H9 (cell line): ENCODE measurements around the gene BRD8. TPM values are rescaled to one million over a fixed set of nuclear protein-coding genes. Genes with fewer than 3 reads are reported as not detected.

ENCODE experiments used
- DNase-seq: peaks from one replicate; pipeline ENCODE4 v3.0.0-alpha.2; 2017
- H2AFZ ChIP-seq: one replicate; pipeline ENCODE4 v1.6.1; 2013; ENCODE audit warnings: mild to moderate bottlenecking, low read length, control low read depth, moderate library complexity
- H2AK5ac ChIP-seq: 2 replicates; pipeline ENCODE4 v1.6.1; 2013; ENCODE audit warnings: low read length, control low read depth, mixed read lengths; ENCODE audit not compliant: insufficient read length
- H2BK120ac ChIP-seq: one replicate; pipeline ENCODE4 v1.6.1; 2013; ENCODE audit warnings: low read depth, mild to moderate bottlenecking, low read length, control low read depth, inconsistent platforms; ENCODE audit not compliant: poor library complexity, severe bottlenecking
- H2BK12ac ChIP-seq: 2 replicates; pipeline ENCODE4 v1.6.1; 2013; ENCODE audit warnings: low read length, control low read depth, mixed read lengths, low read depth; ENCODE audit not compliant: insufficient read length
- H2BK15ac ChIP-seq: 2 replicates; pipeline ENCODE4 v1.6.1; 2013; ENCODE audit warnings: low read depth, low read length, control low read depth
- H2BK20ac ChIP-seq: one replicate; pipeline ENCODE4 v1.6.1; 2013; ENCODE audit warnings: low read depth, mild to moderate bottlenecking, low read length, control low read depth, inconsistent platforms; ENCODE audit not compliant: poor library complexity, severe bottlenecking
- H2BK5ac ChIP-seq: 2 replicates; pipeline ENCODE4 v1.6.1; 2013; ENCODE audit warnings: low read length, control low read depth, mixed read lengths; ENCODE audit not compliant: insufficient read length
- H3K14ac ChIP-seq: 2 replicates; pipeline ENCODE4 v1.6.1; 2013; ENCODE audit warnings: low read length, control low read depth; ENCODE audit not compliant: insufficient read depth
- H3K18ac ChIP-seq: 2 replicates; pipeline ENCODE4 v1.6.1; 2013; ENCODE audit warnings: low read depth, mild to moderate bottlenecking, mixed read lengths, low read length, control low read depth; ENCODE audit not compliant: insufficient read length
- H3K23ac ChIP-seq: 2 replicates; pipeline ENCODE4 v1.6.1; 2013; ENCODE audit warnings: low read length, control low read depth, mixed read lengths, low read depth; ENCODE audit not compliant: insufficient read length
- H3K23me2 ChIP-seq: 2 replicates; pipeline ENCODE4 v1.6.1; 2013; ENCODE audit warnings: low read depth, mild to moderate bottlenecking, mixed read lengths, low read length, control low read depth; ENCODE audit not compliant: insufficient read length, poor library complexity, severe bottlenecking
- H3K27ac ChIP-seq: 2 replicates; pipeline ENCODE4 v1.5.1; 2013; ENCODE audit warnings: low read length, control low read depth, mixed read lengths, low read depth; ENCODE audit not compliant: insufficient read length
- H3K27me3 ChIP-seq: 2 replicates; pipeline ENCODE4 v1.6.1; 2013; ENCODE audit warnings: low read length, control low read depth, inconsistent platforms; ENCODE audit not compliant: insufficient read depth
- H3K4ac ChIP-seq: 2 replicates; pipeline ENCODE4 v1.6.1; 2013; ENCODE audit warnings: low read depth, mild to moderate bottlenecking, control low read depth, inconsistent platforms, low read length, moderate library complexity
- H3K4me1 ChIP-seq: 2 replicates; pipeline ENCODE4 v1.6.1; 2013; ENCODE audit warnings: low read length, control low read depth, inconsistent platforms; ENCODE audit not compliant: insufficient read depth
- H3K4me2 ChIP-seq: 2 replicates; pipeline ENCODE4 v1.6.1; 2013; ENCODE audit warnings: low read length, control low read depth, mixed read lengths; ENCODE audit not compliant: insufficient read length, insufficient read depth
- H3K56ac ChIP-seq: 2 replicates; pipeline ENCODE4 v1.6.1; 2013; ENCODE audit warnings: low read depth, mild to moderate bottlenecking, mixed read lengths, low read length, control low read depth; ENCODE audit not compliant: insufficient read length
- H3K79me1 ChIP-seq: 2 replicates; pipeline ENCODE4 v1.6.1; 2013; ENCODE audit warnings: low read depth, mild to moderate bottlenecking, moderate library complexity, low read length, control low read depth, inconsistent platforms; ENCODE audit not compliant: insufficient read depth, poor library complexity, severe bottlenecking
- H3K79me2 ChIP-seq: 2 replicates; pipeline ENCODE4 v1.6.1; 2013; ENCODE audit warnings: low read length, control low read depth, inconsistent platforms; ENCODE audit not compliant: insufficient read depth
- H3K9ac ChIP-seq: 2 replicates; pipeline ENCODE4 v1.6.1; 2013; ENCODE audit warnings: low read length, control low read depth, mixed read lengths; ENCODE audit not compliant: insufficient read length; ENCODE audit errors: extremely low read depth
- H3K9me3 ChIP-seq: one replicate; pipeline ENCODE4 v1.6.1; 2013; ENCODE audit warnings: low read depth, low read length, inconsistent platforms; ENCODE audit not compliant: control insufficient read depth
- H3T11ph ChIP-seq: one replicate; pipeline ENCODE4 v1.6.1; 2013; ENCODE audit warnings: mild to moderate bottlenecking, low read length, control low read depth, inconsistent platforms
- H4K20me1 ChIP-seq: one replicate; pipeline ENCODE4 v1.6.1; 2013; ENCODE audit not compliant: control insufficient read depth, insufficient read length, insufficient read depth
- H4K5ac ChIP-seq: 2 replicates; pipeline ENCODE4 v1.6.1; 2013; ENCODE audit warnings: low read depth, mild to moderate bottlenecking, mixed read lengths, low read length, control low read depth; ENCODE audit not compliant: insufficient read length
- H4K8ac ChIP-seq: replicated peaks from 2 replicates; pipeline ENCODE4 v1.6.1; 2013; ENCODE audit warnings: low read length, control low read depth, mixed read lengths, low read depth; ENCODE audit not compliant: insufficient read length
- H4K91ac ChIP-seq: 2 replicates; pipeline ENCODE4 v1.6.1; 2013; ENCODE audit warnings: low read depth, mild to moderate bottlenecking, moderate library complexity, mixed read lengths, low read length, control low read depth; ENCODE audit not compliant: insufficient read length
- H3K27ac Mint-ChIP-seq, 3 experiments: 2 replicates in 2 of 3; 3 replicates in 1 of 3; pipeline ENCODE4 v1.8.0; 2020 to 2021; ENCODE audit warnings: mixed read lengths in 3 of 3, mild to moderate bottlenecking in 1 of 3, moderate library complexity in 1 of 3
- H3K27me3 Mint-ChIP-seq: 2 replicates; pipeline ENCODE4 v1.8.0; 2021; ENCODE audit warnings: low read depth, mild to moderate bottlenecking, moderate library complexity, mixed read lengths
- H3K36me3 Mint-ChIP-seq, 3 experiments: 2 replicates in 2 of 3; 3 replicates in 1 of 3; pipeline ENCODE4 v1.8.0; 2020 to 2021; ENCODE audit warnings: low read depth in 3 of 3, mixed read lengths in 3 of 3; ENCODE audit not compliant: insufficient read depth in 1 of 3
- H3K4me1 Mint-ChIP-seq, 2 experiments: 2 replicates each; pipeline ENCODE4 v1.8.0; 2020; ENCODE audit warnings: mixed read lengths in 2 of 2
- H3K4me3 Mint-ChIP-seq, 2 experiments: 2 replicates in 1 of 2; 3 replicates in 1 of 2; pipeline ENCODE4 v1.8.0; 2020 to 2021; ENCODE audit warnings: mild to moderate bottlenecking in 2 of 2, mixed read lengths in 2 of 2, moderate library complexity in 1 of 2
- H3K9me3 Mint-ChIP-seq, 2 experiments: 2 replicates in 1 of 2; 3 replicates in 1 of 2; pipeline ENCODE4 v1.8.0; 2020; ENCODE audit warnings: mild to moderate bottlenecking in 2 of 2, mixed read lengths in 2 of 2, moderate library complexity in 1 of 2
- CTCF ChIP-seq: fragments of 200-600 bp; sonication (generic); conservative IDR thresholded peaks from 3 replicates; pipeline ENCODE4 v1.8.0; 2021; ENCODE audit warnings: antibody characterized with exemption, mild to moderate bottlenecking
- whole genome bisulfite sequencing: extraction: QIAGEN DNeasy Blood & Tissue Kit; methylation state at CpG from one replicate; pipeline ENCODE4 v1.1.7; 2013; ENCODE audit warnings: missing lambda C conversion rate, low lambda C conversion rate, mixed read lengths; ENCODE audit not compliant: insufficient read length; ENCODE audit errors: extremely low coverage; 5-methylcytosine and 5-hydroxymethylcytosine counted together
- total RNA-seq: library from RNA; stranded (reverse); gene quantifications from 2 replicates; pipeline ENCODE4 v1.2.1, GENCODE V29; 2021

The BRD8 gene
- total RNA-seq, 1 experiment from 2014 or later: 67.9 TPM

GRCh38 chr5:138111181-138111580 is 67.2 kb downstream of the BRD8 start:
- Histone ChIP-seq H3K9me3 (no peaks in the 10 kb centered on the region), H4K5ac (no peak overlapping the region), H4K20me1 (no peaks in the 10 kb centered on the region), H3K4ac (no peak overlapping the region), H3K23me2 (no peaks in the 10 kb centered on the region), H3K4me1 (0 out of 2 replicates have a peak, but pooled peaks cover 3% of the 10 kb centered on the region), H3K79me1 (no peaks in the 10 kb centered on the region), H3K27me3 (no peaks in the 10 kb centered on the region), H3K79me2 (no peaks in the 10 kb centered on the region), H2BK12ac (no peak overlapping the region), H2BK15ac (no peak overlapping the region), H2BK5ac (no peak overlapping the region), H2BK20ac (no peak overlapping the region), H3K9ac (no peak overlapping the region), H3K23ac (no peak overlapping the region), H3K14ac (no peak overlapping the region), H3K56ac (no peak overlapping the region), H3K18ac (no peak overlapping the region), H2BK120ac (no peak overlapping the region), H2AFZ (no peak overlapping the region), H3K4me2 (no peak overlapping the region), H4K91ac (no peak overlapping the region), H3T11ph (no peak overlapping the region), H4K8ac (no peak overlapping the region), H2AK5ac (no peak overlapping the region), H3K27ac (no peak overlapping the region)
- TF ChIP-seq CTCF: no peak
- Mint-ChIP-seq H3K4me1 (peaks cover 13% of the 10 kb centered on the region in 2 experiments), H3K27ac (no peak overlapping the region), H3K9me3 (no peaks in the 10 kb centered on the region), H3K36me3 (no peaks in the 10 kb centered on the region), H3K27me3 (peaks cover 13% of the 10 kb centered on the region), H3K4me3 (no peak overlapping the region)
- WGBS: no CpG with 5 or more reads among the region's 4 CpGs
- DNase-seq: no peak
